Left kidney (tissue), 2 donors: ENCODE data around the gene KLF16. TPM values are rescaled to one million over a fixed set of nuclear protein-coding genes. Genes with fewer than 3 reads are reported as not detected.

Source experiments
- DNase-seq: peaks from one replicate; pipeline ENCODE4 v3.0.0-alpha.2; 2013
- polyA plus RNA-seq: library from polyadenylated mRNA; unstranded; fragments of 120-200 nt; gene quantifications from one replicate; pipeline ENCODE4 v1.2.1, GENCODE V29; 2013; ENCODE audit not compliant: insufficient read length

KLF16 gene
- polyA plus RNA-seq, 1 donor = 4.5 TPM

- DNase-seq = no peak
Measured at GRCh38 chr19:1855828-1856255, 7.5 kb downstream of the KLF16 start.

- no peak for DNase-seq
Measured at GRCh38 chr19:1855040-1855827, 8.1 kb downstream of the KLF16 start.

- no peak for DNase-seq
Measured at GRCh38 chr19:1854542-1855039, 8.8 kb downstream of the KLF16 start.

- no peak for DNase-seq
Measured at GRCh38 chr19:1854039-1854541, 9.3 kb downstream of the KLF16 start.

- DNase-seq = no peak
Measured at GRCh38 chr19:1853295-1854038, 9.9 kb downstream of the KLF16 start.

- no peak for DNase-seq
Measured at GRCh38 chr19:1852581-1853128, 10.7 kb downstream of the KLF16 start.

- DNase-seq = no peak
Measured at GRCh38 chr19:1851654-1852580, 11.5 kb downstream of the KLF16 start.

- no peak for DNase-seq
Measured at GRCh38 chr19:1850809-1851653, 12.3 kb downstream of the KLF16 start.

GRCh38 chr19:1849886-1850398, 13.4 kb downstream of the KLF16 start:
- DNase-seq = no peak

GRCh38 chr19:1849132-1849474, 14.3 kb downstream of the KLF16 start:
- DNase-seq = no peak

- peak; percentile 97 for DNase-seq
Measured at GRCh38 chr19:1848399-1849131, 14.8 kb downstream of the KLF16 start, which contains the start of gene REXO1. REXO1 (minus strand) TSS chr19:1848483; CDS start chr19:1848358, 125 bp downstream.

- no peak for DNase-seq
Measured at GRCh38 chr19:1847684-1848398, 15.5 kb downstream of the KLF16 start.

GRCh38 chr19:1847348-1847683, 16.1 kb downstream of the KLF16 start:
- DNase-seq = no peak

- DNase-seq = no peak
Measured at GRCh38 chr19:1846517-1847204, 16.7 kb downstream of the KLF16 start.

GRCh38 chr19:1845642-1846041, 17.7 kb downstream of the KLF16 start:
- DNase-seq = no peak

- no peak for DNase-seq
Measured at GRCh38 chr19:1845125-1845515, 18.3 kb downstream of the KLF16 start.

GRCh38 chr19:1844513-1845124, 18.8 kb downstream of the KLF16 start:
- no peak for DNase-seq
